Gastrocnemius medialis (tissue), 4 donors: ENCODE results near the gene ABTB2.

Experiments
- POLR2A ChIP-seq, 2 donors: fragments of 450-650 bp; IDR thresholded peaks; one replicate each; pipeline ENCODE4 v1.6.1; 2017; ENCODE audit warnings: antibody characterized with exemption in 2 of 2, mild to moderate bottlenecking in 2 of 2, moderate library complexity in 2 of 2
- TF ChIP-seq, protein P1 (sequence below), 5 experiments: fragments of 450-650 bp in 3 of 5; fragments of 200-600 bp in 2 of 5; sonication (generic) in 2 of 5; IDR thresholded peaks in 4 of 5; conservative IDR thresholded peaks in 1 of 5; 1 replicate in 4 of 5; 2 replicates in 1 of 5; pipeline ENCODE4 v1.5.1; 2016 to 2019; ENCODE audit warnings: antibody characterized with exemption in 5 of 5, mild to moderate bottlenecking in 3 of 5, moderate library complexity in 3 of 5

GRCh38 chr11:34234086-34234740 lies 123.6 kb downstream of the ABTB2 start:
- TF ChIP-seq, protein P1, sequence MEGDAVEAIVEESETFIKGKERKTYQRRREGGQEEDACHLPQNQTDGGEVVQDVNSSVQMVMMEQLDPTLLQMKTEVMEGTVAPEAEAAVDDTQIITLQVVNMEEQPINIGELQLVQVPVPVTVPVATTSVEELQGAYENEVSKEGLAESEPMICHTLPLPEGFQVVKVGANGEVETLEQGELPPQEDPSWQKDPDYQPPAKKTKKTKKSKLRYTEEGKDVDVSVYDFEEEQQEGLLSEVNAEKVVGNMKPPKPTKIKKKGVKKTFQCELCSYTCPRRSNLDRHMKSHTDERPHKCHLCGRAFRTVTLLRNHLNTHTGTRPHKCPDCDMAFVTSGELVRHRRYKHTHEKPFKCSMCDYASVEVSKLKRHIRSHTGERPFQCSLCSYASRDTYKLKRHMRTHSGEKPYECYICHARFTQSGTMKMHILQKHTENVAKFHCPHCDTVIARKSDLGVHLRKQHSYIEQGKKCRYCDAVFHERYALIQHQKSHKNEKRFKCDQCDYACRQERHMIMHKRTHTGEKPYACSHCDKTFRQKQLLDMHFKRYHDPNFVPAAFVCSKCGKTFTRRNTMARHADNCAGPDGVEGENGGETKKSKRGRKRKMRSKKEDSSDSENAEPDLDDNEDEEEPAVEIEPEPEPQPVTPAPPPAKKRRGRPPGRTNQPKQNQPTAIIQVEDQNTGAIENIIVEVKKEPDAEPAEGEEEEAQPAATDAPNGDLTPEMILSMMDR (IDR thresholded peaks at IDR 0.05 in 4 of 5, conservative IDR thresholded peaks at IDR 0.05 in 1 of 5) = no peak
- TF ChIP-seq POLR2A (IDR thresholded peaks at IDR 0.05) = no peak
